GM12878 (cell line): ENCODE results near the gene ADGRD1. TPM values are rescaled to one million over a fixed set of nuclear protein-coding genes. Genes with fewer than 3 reads are reported as not detected.

ENCODE experiments used
- ATAC-seq: fragments of 200-7000 bp; cut with Tn5 transposase; 3 replicates; pipeline ENCODE4 v1.9.1; 2020; ENCODE audit warnings: mild to moderate bottlenecking, moderate library complexity
- BruUV-seq: library from RNA; stranded (reverse); fragments of 400-500 nt; replicated peaks from 2 replicates; lab custom pipeline; 2021; lab: Mats Ljungman, UMichigan
- CTCF ChIA-PET: fragments of 300-600 bp; sonication (Branson Sonifier 250); formaldehyde crosslinking; extraction: SDS; loops from one replicate; lab custom pipeline; 2021; ENCODE audit warnings: inconsistent platforms; lab: Yijun Ruan, JAX
- POLR2A ChIA-PET: fragments of 350-600 bp; formaldehyde crosslinking; extraction: SDS; loops from one replicate; lab custom pipeline; 2021; ENCODE audit warnings: inconsistent platforms; lab: Charles Lee
- RAD21 ChIA-PET: fragments of 300-600 bp; sonication (Branson Sonifier 250); formaldehyde crosslinking; loops from one replicate; lab custom pipeline; 2023; ENCODE audit warnings: antibody characterized with exemption; ENCODE audit not compliant: unreplicated experiment; lab: Charles Lee
- SMC1A ChIA-PET: fragments of 300-600 bp; sonication (Branson Sonifier 250); formaldehyde crosslinking; loops from one replicate; lab custom pipeline; 2023; ENCODE audit not compliant: unreplicated experiment, uncharacterized antibody; lab: Charles Lee
- DNase-seq: peaks from one replicate; pipeline ENCODE4 v3.0.0-alpha.2; 2011; ENCODE audit warnings: low read depth, low spot score
- FAIRE-seq: peaks from 3 replicates; lab custom pipeline; 2011; peaks lifted over from hg19 to GRCh38; lab: Jason Lieb, UNC
- H2AFZ ChIP-seq: 2 replicates; pipeline ENCODE4 v1.6.0; 2011; ENCODE audit warnings: low read depth, low read length, control low read depth; ENCODE audit not compliant: control insufficient read depth
- H3K27ac ChIP-seq: 2 replicates; pipeline ENCODE4 v1.5.1; 2011; ENCODE audit warnings: control low read depth; ENCODE audit not compliant: control insufficient read depth, insufficient read depth
- H3K27me3 ChIP-seq, 2 experiments: replicated peaks in 1 of 2; 2 replicates each; pipeline versions ENCODE4 v1.6.0 to v1.6.1; 2011; ENCODE audit warnings: low read length in 1 of 2; ENCODE audit not compliant: control insufficient read depth in 2 of 2, insufficient read depth in 2 of 2
- H3K36me3 ChIP-seq, 2 experiments: 2 replicates each; pipeline ENCODE4 v1.5.1; 2011; ENCODE audit warnings: low read length in 1 of 2; ENCODE audit not compliant: control insufficient read depth in 2 of 2, insufficient read depth in 2 of 2
- H3K4me1 ChIP-seq: 2 replicates; pipeline ENCODE4 v1.6.1; 2011; ENCODE audit warnings: mild to moderate bottlenecking, low read length, moderate library complexity, mixed read lengths; ENCODE audit not compliant: control insufficient read depth, insufficient read depth
- H3K4me2 ChIP-seq: 2 replicates; pipeline ENCODE4 v1.6.0; 2011; ENCODE audit warnings: control low read depth; ENCODE audit not compliant: control insufficient read depth, insufficient read depth
- H3K4me3 ChIP-seq: fragments of 200-600 bp; sonication (generic); 2 replicates; pipeline ENCODE4 v1.5.1; 2016
- H3K79me2 ChIP-seq: 2 replicates; pipeline ENCODE4 v1.6.0; 2011; ENCODE audit warnings: low read length; ENCODE audit not compliant: control insufficient read depth, insufficient read depth
- H3K9ac ChIP-seq: 2 replicates; pipeline ENCODE4 v1.8.0; 2011; ENCODE audit warnings: low read length, control low read depth, mixed read lengths; ENCODE audit not compliant: control insufficient read depth, insufficient read depth
- H3K9me3 ChIP-seq: replicated peaks from 3 replicates; pipeline ENCODE4 v1.5.1; 2011; ENCODE audit warnings: mild to moderate bottlenecking, low read length; ENCODE audit not compliant: control insufficient read depth, insufficient read depth
- H4K20me1 ChIP-seq: 2 replicates; pipeline ENCODE4 v1.6.0; 2011; ENCODE audit not compliant: control insufficient read depth, insufficient read depth
- BACH1 ChIP-seq: fragments of 450-650 bp; IDR thresholded peaks from 2 replicates; pipeline ENCODE4 v1.6.1; 2017; ENCODE audit warnings: mild to moderate bottlenecking, borderline replicate concordance
- E4F1 ChIP-seq: fragments of 450-650 bp; IDR thresholded peaks from 2 replicates; pipeline ENCODE4 v1.6.1; 2018; ENCODE audit warnings: borderline replicate concordance, mild to moderate bottlenecking; ENCODE audit not compliant: partially characterized antibody
- IRF5 ChIP-seq: fragments of 450-650 bp; IDR thresholded peaks from 2 replicates; pipeline ENCODE4 v1.6.1; 2017; ENCODE audit warnings: borderline replicate concordance
- LARP7 ChIP-seq: fragments of 450-650 bp; IDR thresholded peaks from 2 replicates; pipeline ENCODE4 v1.6.1; 2017; ENCODE audit warnings: mild to moderate bottlenecking
- NFYA ChIP-seq: IDR thresholded peaks from 2 replicates; pipeline ENCODE4 v1.6.1; 2011; ENCODE audit warnings: low read depth, mild to moderate bottlenecking, low read length, improper control_type of control experiment, borderline replicate concordance
- NR2C2 ChIP-seq: IDR thresholded peaks from 2 replicates; pipeline ENCODE4 v1.6.1; 2011; ENCODE audit warnings: borderline replicate concordance, low read depth; ENCODE audit not compliant: control insufficient read depth, insufficient read length
- PAX5 ChIP-seq: IDR thresholded peaks from 2 replicates; pipeline ENCODE4 v1.6.1; 2011; ENCODE audit warnings: low read depth, low read length, borderline replicate concordance
- PBX3 ChIP-seq: IDR thresholded peaks from 2 replicates; pipeline ENCODE4 v1.6.1; 2011; ENCODE audit warnings: mild to moderate bottlenecking, low read depth, low read length, moderate library complexity; ENCODE audit not compliant: insufficient replicate concordance
- SIX5 ChIP-seq: IDR thresholded peaks from 2 replicates; pipeline ENCODE4 v1.6.1; 2011; ENCODE audit warnings: mild to moderate bottlenecking, low read depth, low read length, moderate library complexity; ENCODE audit not compliant: severe bottlenecking
- SMAD1 ChIP-seq: fragments of 450-650 bp; IDR thresholded peaks from 2 replicates; pipeline ENCODE4 v1.6.1; 2018; ENCODE audit warnings: mild to moderate bottlenecking, low read depth; ENCODE audit not compliant: partially characterized antibody
- TBL1XR1 ChIP-seq: IDR thresholded peaks from 2 replicates; pipeline ENCODE4 v1.6.1; 2012; ENCODE audit warnings: low read depth, low read length, improper control_type of control experiment
- ZNF687 ChIP-seq: fragments of 450-650 bp; IDR thresholded peaks from 2 replicates; pipeline ENCODE4 v1.6.1; 2017; ENCODE audit warnings: mild to moderate bottlenecking, moderate library complexity
- WGBS: methylation state at CpG from one replicate; pipeline ENCODE4 v1.1.6; 2016; ENCODE audit warnings: low lambda C conversion rate; ENCODE audit not compliant: insufficient replicate concordance, insufficient coverage; ENCODE audit errors: missing lambda C conversion rate; 5-methylcytosine and 5-hydroxymethylcytosine counted together
- in situ Hi-C: fragments of 300-500 bp; cut with MboI; formaldehyde crosslinking; loops from 9 replicates; pipeline ENCODE4 v1.14.3; 2018; ENCODE audit warnings: mixed read lengths
- intact Hi-C: fragments of 100-400 bp; cut with micrococcal nuclease; formaldehyde crosslinking; loops from one replicate; pipeline ENCODE4 v1.14.2; 2022; ENCODE audit not compliant: unreplicated experiment
- polyA plus RNA-seq, 11 experiments: library from polyadenylated mRNA; depleted of rRNA in 4 of 11; unstranded in 6 of 11; stranded (reverse) in 5 of 11; fragments of >200 nt; fragmentation: Nextera tagmentation in 4 of 11; fragmentation: Illumina TruSeq in 1 of 11; extraction: Ambion mirVana in 4 of 11; extraction: Trizol in 1 of 11; gene quantifications; 1 replicate in 1 of 11; 2 replicates in 10 of 11; pipeline versions ENCODE4 v1.2.1 to v1.2.3, GENCODE V29; 2011 to 2016; ENCODE audit warnings: inconsistent platforms in 2 of 11, missing spikeins in 2 of 11, low read depth in 1 of 11
- total RNA-seq, 4 experiments: library from RNA; depleted of rRNA in 3 of 4; stranded (reverse); fragments of >200 nt in 3 of 4; fragmentation: Illumina TruSeq in 1 of 4; extraction: Trizol in 1 of 4; gene quantifications; 2 replicates each; pipeline versions ENCODE4 v1.2.1 to v1.2.3, GENCODE V29; 2013 to 2021

Gene ADGRD1
- total and polyA plus RNA-seq, 10 of the 15 experiments (the other 5 are each of a cell fraction or from before 2014, with no cell fraction given): 0.15 to 12.7 (median 1.2) TPM

GRCh38 chr12:131057722-131058515 is 104.2 kb downstream of the ADGRD1 start (continued):
- no peak for TF ChIP-seq PBX3
- TF ChIP-seq IRF5: no peak
- TF ChIP-seq E4F1: no peak

GRCh38 chr12:131058700-131059099 is 105.0 kb downstream of the ADGRD1 start:
- no TSS peak for BruUV-seq
- Histone ChIP-seq H3K9me3 (no peaks in the 10 kb centered on the region), H2AFZ (no peak overlapping the region)
- TF ChIP-seq BACH1: no peak
- TF ChIP-seq LARP7: no peak
- TF ChIP-seq SIX5: no peak
- no peak for TF ChIP-seq PAX5
- no peak for TF ChIP-seq SMAD1
- TF ChIP-seq TBL1XR1: no peak
- TF ChIP-seq NFYA: no peak
- TF ChIP-seq ZNF687: no peak
- TF ChIP-seq NR2C2: no peak

More at GRCh38 chr12:131058700-131059099, 105.0 kb downstream of the ADGRD1 start:
- Histone ChIP-seq H3K27me3 (no peaks in the 10 kb centered on the region), H3K4me2 (no peak overlapping the region), H3K27ac (no peak overlapping the region), H3K36me3 (no peaks in the 10 kb centered on the region), H3K79me2 (no peaks in the 10 kb centered on the region), H3K9ac (no peak overlapping the region), H3K4me1 (no peaks in the 10 kb centered on the region), H3K4me3 (no peak overlapping the region), H4K20me1 (no peaks in the 10 kb centered on the region)
- SMC1A ChIA-PET: no interaction called here
- FAIRE-seq (no peak), ATAC-seq (no peak), DNase-seq (no peak)
- in situ Hi-C loops: no loop called here
- 63% methylated on average over 5 of the region's 5 CpGs for WGBS
- POLR2A ChIA-PET: no interaction called here
- RAD21 ChIA-PET: no interaction called here
- intact Hi-C loops: no loop called here
- CTCF ChIA-PET: no interaction called here
